RWPE2 (cell line): ENCODE results near the gene PPIH.
A peak's percentile ranks its signal among the peaks of the same experiment; 100 is the strongest.

ENCODE experiments used
- ATAC-seq: fragments of 200-7000 bp; cut with Tn5 transposase; 3 replicates; pipeline ENCODE4 v1.9.1; 2021; ENCODE audit warnings: low read depth
- DNase-seq: peaks from one replicate; pipeline ENCODE4 v3.0.0-alpha.2; 2020; ENCODE audit warnings: low spot score
- H3K27ac ChIP-seq: fragments of 450-650 bp; 2 replicates; pipeline ENCODE4 v1.5.1; 2017; ENCODE audit warnings: mild to moderate bottlenecking; ENCODE audit not compliant: poor library complexity, severe bottlenecking
- H3K27me3 ChIP-seq: fragments of 250-450 bp; sonication (Bioruptor Pico); 2 replicates; pipeline ENCODE4 v1.5.1; 2021; ENCODE audit warnings: mild to moderate bottlenecking, moderate library complexity; ENCODE audit not compliant: insufficient read depth, poor library complexity, severe bottlenecking
- H3K36me3 ChIP-seq: fragments of 250-450 bp; sonication (Bioruptor Pico); 2 replicates; pipeline ENCODE4 v1.5.1; 2020; ENCODE audit warnings: low read depth, mild to moderate bottlenecking, moderate library complexity
- H3K4me1 ChIP-seq: fragments of 250-450 bp; sonication (Bioruptor Pico); 2 replicates; pipeline ENCODE4 v1.5.1; 2021; ENCODE audit warnings: mild to moderate bottlenecking, moderate library complexity; ENCODE audit not compliant: insufficient read depth, poor library complexity, severe bottlenecking
- H3K4me3 ChIP-seq: fragments of 250-450 bp; sonication (Bioruptor Pico); 2 replicates; pipeline ENCODE4 v1.5.1; 2021; ENCODE audit warnings: mild to moderate bottlenecking, moderate library complexity; ENCODE audit not compliant: severe bottlenecking
- H3K9me3 ChIP-seq: fragments of 250-450 bp; sonication (Bioruptor Pico); 2 replicates; pipeline ENCODE4 v1.5.1; 2021; ENCODE audit warnings: mild to moderate bottlenecking, moderate library complexity; ENCODE audit not compliant: severe bottlenecking
- CTCF ChIP-seq: fragments of 450-650 bp; IDR thresholded peaks from one replicate; pipeline ENCODE4 v1.5.1; 2017; ENCODE audit warnings: mild to moderate bottlenecking, moderate library complexity; ENCODE audit not compliant: poor library complexity, severe bottlenecking

Gene PPIH

GRCh38 chr1:42689912-42690311, 31.7 kb downstream of the PPIH start:
- no peak overlapping the region for H3K4me3 ChIP-seq
- ATAC-seq, result peak; percentile 30; the same call in 1 of the 3 replicates
- DNase-seq, result no peak
- no peaks in the 10 kb centered on the region for H3K27me3 ChIP-seq
- H3K27ac ChIP-seq, result no peak overlapping the region
- no peak for TF ChIP-seq CTCF
- peaks cover 66% of the 10 kb centered on the region for H3K4me1 ChIP-seq
- peaks cover 88% of the 10 kb centered on the region for H3K36me3 ChIP-seq
- no peaks in the 10 kb centered on the region for H3K9me3 ChIP-seq

GRCh38 chr1:42690477-42691156, 32.4 kb downstream of the PPIH start:
- Histone ChIP-seq H3K36me3 (peaks cover 88% of the 10 kb centered on the region), H3K4me1 (peaks cover 59% of the 10 kb centered on the region), H3K27me3 (no peaks in the 10 kb centered on the region), H3K9me3 (no peaks in the 10 kb centered on the region), H3K27ac (no peak overlapping the region), H3K4me3 (no peak overlapping the region)
- DNase-seq (no peak), ATAC-seq (peak; percentile 65; the same call in 2 of the 3 replicates)
- no peak for TF ChIP-seq CTCF

GRCh38 chr1:42691157-42691498, 32.9 kb downstream of the PPIH start:
- H3K27ac ChIP-seq, result no peak overlapping the region
- peaks cover 88% of the 10 kb centered on the region for H3K36me3 ChIP-seq
- ATAC-seq, result no peak
- TF ChIP-seq CTCF, result no peak
- no peaks in the 10 kb centered on the region for H3K27me3 ChIP-seq
- H3K4me1 ChIP-seq, result peaks cover 54% of the 10 kb centered on the region
- no peaks in the 10 kb centered on the region for H3K9me3 ChIP-seq
- no peak for DNase-seq
- no peak overlapping the region for H3K4me3 ChIP-seq

- Histone ChIP-seq H3K4me1 (peaks cover 48% of the 10 kb centered on the region), H3K27me3 (no peaks in the 10 kb centered on the region), H3K4me3 (no peak overlapping the region), H3K9me3 (no peaks in the 10 kb centered on the region), H3K36me3 (peaks cover 88% of the 10 kb centered on the region), H3K27ac (no peak overlapping the region)
- TF ChIP-seq CTCF, result no peak
- DNase-seq, result no peak
- no peak for ATAC-seq
Measured at GRCh38 chr1:42692461-42692860, 34.2 kb downstream of the PPIH start.

GRCh38 chr1:42692911-42693310, 34.7 kb downstream of the PPIH start:
- Histone ChIP-seq H3K36me3 (peaks cover 88% of the 10 kb centered on the region), H3K4me3 (no peak overlapping the region), H3K27ac (no peak overlapping the region)

More at GRCh38 chr1:42692911-42693310, 34.7 kb downstream of the PPIH start:
- no peak for TF ChIP-seq CTCF
- DNase-seq, result no peak
- Histone ChIP-seq H3K9me3 (no peaks in the 10 kb centered on the region), H3K4me1 (peaks cover 46% of the 10 kb centered on the region), H3K27me3 (no peaks in the 10 kb centered on the region)
- ATAC-seq, result no peak
